PC-9 (cell line): ENCODE measurements around the gene PNISR.

ENCODE experiments used
- CTCF ChIP-seq: fragments of 200-600 bp; sonication (generic); conservative IDR thresholded peaks from 2 replicates; pipeline ENCODE4 v1.6.1; 2017; ENCODE audit warnings: mixed run types, antibody characterized with exemption, mild to moderate bottlenecking, moderate library complexity
- EZH2 ChIP-seq: fragments of 200-600 bp; sonication (generic); IDR thresholded peaks from 2 replicates; pipeline ENCODE4 v1.8.0; 2017; ENCODE audit warnings: antibody characterized with exemption, low read depth

DNA sequence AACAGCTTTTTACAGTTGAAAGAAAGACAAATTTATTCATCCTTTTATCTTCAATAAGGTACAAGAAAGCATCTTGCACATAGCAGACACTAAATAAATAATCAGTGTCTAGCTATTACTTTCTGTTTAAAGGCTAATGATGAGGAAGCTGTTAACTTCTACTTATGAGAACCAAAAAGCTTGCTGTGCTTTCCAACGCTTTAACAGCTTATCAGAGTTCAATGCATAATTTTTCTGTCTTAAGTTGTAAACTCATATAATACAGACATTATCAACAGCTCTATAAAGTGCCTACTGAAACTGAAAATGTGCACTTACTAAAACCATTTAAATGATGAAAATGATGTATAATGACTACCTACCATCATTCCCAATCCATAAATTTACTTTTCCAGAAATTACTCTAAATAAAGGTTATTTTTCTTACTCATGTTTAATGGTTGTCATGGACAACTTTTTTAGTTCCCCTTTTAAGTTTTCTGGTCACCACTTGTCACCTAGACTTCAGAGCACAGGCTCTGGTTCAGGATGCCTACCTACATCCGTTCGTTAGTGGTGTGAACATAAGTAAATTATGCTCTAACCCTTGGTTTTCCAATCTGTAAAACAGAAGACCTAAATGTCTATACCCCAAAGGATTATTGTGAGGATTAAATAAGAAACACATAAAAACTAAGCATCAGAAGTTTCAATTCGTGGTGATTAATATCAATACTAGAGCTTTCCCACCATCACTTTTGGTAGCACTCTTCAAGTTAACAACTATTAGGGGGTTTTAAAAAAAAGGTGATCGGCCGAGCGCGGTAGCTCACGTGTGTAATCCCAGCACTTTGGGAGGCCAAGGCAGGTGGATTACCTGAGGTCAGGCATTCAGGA lies 8.0 kb downstream of the PNISR start:
- TF ChIP-seq EZH2, result no peak
- TF ChIP-seq CTCF, result no peak
